ENCODE measurements around the gene SLC24A4.

Gene SLC24A4

GRCh38 chr14:92499234-92499633 is 176.3 kb downstream of the SLC24A4 start:
- no peak for DNase-seq (ENCODE audit: low read depth)
- no peak for TF ChIP-seq CTCF (conservative IDR thresholded peaks at IDR 0.05; ENCODE audit: control insufficient read depth, insufficient read depth, low read depth, low read length)
- H3K4me3 ChIP-seq (ENCODE audit: control insufficient read depth, low read depth, low read length), result no peak overlapping the region

GRCh38 chr14:92500491-92500941 is 177.6 kb downstream of the SLC24A4 start:
- H3K4me3 ChIP-seq (ENCODE audit: control insufficient read depth, low read depth, low read length), result no peak overlapping the region
- no peak for TF ChIP-seq CTCF (conservative IDR thresholded peaks at IDR 0.05; ENCODE audit: control insufficient read depth, insufficient read depth, low read depth, low read length)
- no peak for DNase-seq (ENCODE audit: low read depth)

GRCh38 chr14:92501891-92502351 is 179.0 kb downstream of the SLC24A4 start:
- DNase-seq (ENCODE audit: low read depth), result peak; percentile 61
- TF ChIP-seq CTCF (conservative IDR thresholded peaks at IDR 0.05; ENCODE audit: control insufficient read depth, insufficient read depth, low read depth, low read length), result no peak
- H3K4me3 ChIP-seq (ENCODE audit: control insufficient read depth, low read depth, low read length), result no peak overlapping the region

DNA sequence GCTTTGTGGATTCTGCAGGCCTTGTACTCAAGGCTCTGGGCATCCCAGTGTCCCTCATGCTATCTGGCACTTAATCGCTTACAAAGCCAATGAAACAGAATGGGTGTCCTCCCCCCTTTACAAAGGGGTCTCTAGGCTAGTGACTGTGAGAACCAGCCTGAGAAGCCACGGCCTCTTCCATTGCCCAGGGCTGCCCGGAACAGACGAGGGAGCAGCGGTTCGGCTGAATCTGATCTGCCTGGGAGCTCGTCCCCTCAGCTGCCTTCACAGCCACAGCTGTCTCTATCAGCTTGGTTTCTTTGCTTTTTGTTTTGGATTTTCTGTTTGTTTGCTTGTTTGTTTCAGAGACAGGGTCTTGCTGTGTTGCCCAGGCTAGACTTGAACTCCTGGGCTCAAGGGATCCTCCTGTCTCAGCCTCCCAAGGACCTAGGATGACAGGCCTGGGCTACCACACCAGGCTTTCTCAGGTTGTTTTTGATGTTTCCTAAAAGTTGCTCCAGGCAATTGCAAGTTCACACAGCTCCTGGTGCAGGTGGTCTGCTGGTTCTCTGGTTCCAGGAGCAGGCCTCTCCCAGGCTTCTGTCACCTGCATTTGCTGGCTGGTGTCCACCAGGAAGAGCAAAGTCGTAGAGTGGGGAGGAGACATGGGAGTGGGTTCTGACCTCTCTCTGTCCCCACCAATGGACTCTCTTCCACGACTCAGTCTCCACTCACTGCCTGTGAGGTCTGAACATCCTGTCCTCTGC is 179.7 kb downstream of the SLC24A4 start:
- DNase-seq (ENCODE audit: low read depth), result no peak
- no peak for TF ChIP-seq CTCF (conservative IDR thresholded peaks at IDR 0.05; ENCODE audit: control insufficient read depth, insufficient read depth, low read depth, low read length)
- no peak overlapping the region for H3K4me3 ChIP-seq (ENCODE audit: control insufficient read depth, low read depth, low read length)

- H3K4me3 ChIP-seq (ENCODE audit: control insufficient read depth, low read depth, low read length), result no peak overlapping the region
- peak; percentile 63 for DNase-seq (ENCODE audit: low read depth)
- TF ChIP-seq CTCF (conservative IDR thresholded peaks at IDR 0.05; ENCODE audit: control insufficient read depth, insufficient read depth, low read depth, low read length), result no peak
Measured at GRCh38 chr14:92503756-92504491, 181.0 kb downstream of the SLC24A4 start.

GRCh38 chr14:92505826-92506225 is 182.9 kb downstream of the SLC24A4 start:
- no peak for DNase-seq (ENCODE audit: low read depth)
- no peak overlapping the region for H3K4me3 ChIP-seq (ENCODE audit: control insufficient read depth, low read depth, low read length)
- no peak for TF ChIP-seq CTCF (conservative IDR thresholded peaks at IDR 0.05; ENCODE audit: control insufficient read depth, insufficient read depth, low read depth, low read length)

Measured in fibroblast of mammary gland (primary cell).